Endothelial cell of umbilical vein (primary cell): ENCODE results near the gene RTEL1.

ENCODE experiments used
- CTCF ChIP-seq, 2 donors: IDR thresholded peaks; 1 replicate in 1 of 2; 2 replicates in 1 of 2; pipeline ENCODE4 v1.5.1; 2011; ENCODE audit warnings: low read length in 2 of 2, mild to moderate bottlenecking in 2 of 2, moderate library complexity in 2 of 2, control low read depth in 1 of 2, inconsistent platforms in 1 of 2, low read depth in 1 of 2; ENCODE audit not compliant: insufficient read depth in 1 of 2; ENCODE audit errors: extremely low read depth in 1 of 2
- EZH2 ChIP-seq: IDR thresholded peaks from 2 replicates; pipeline ENCODE4 v1.6.1; 2012; ENCODE audit warnings: borderline replicate concordance, low read depth, mild to moderate bottlenecking, moderate library complexity, low read length, inconsistent platforms; ENCODE audit not compliant: severe bottlenecking
- FOS ChIP-seq: IDR thresholded peaks from 2 replicates; pipeline ENCODE4 v1.6.1; 2011; ENCODE audit warnings: mild to moderate bottlenecking, low read length, moderate library complexity, borderline replicate concordance; ENCODE audit not compliant: insufficient read depth
- MAX ChIP-seq: IDR thresholded peaks from 2 replicates; pipeline ENCODE4 v1.6.1; 2011; ENCODE audit not compliant: insufficient read depth, insufficient read length
- MYC ChIP-seq: IDR thresholded peaks from one replicate; pipeline ENCODE4 v1.6.1; 2011; ENCODE audit warnings: mild to moderate bottlenecking, low read depth, low read length
- POLR2A ChIP-seq: IDR thresholded peaks from 2 replicates; pipeline ENCODE4 v1.6.1; 2012; ENCODE audit warnings: low read depth, mild to moderate bottlenecking, control low read depth, low read length

- TF ChIP-seq CTCF (IDR thresholded peaks at IDR 0.05; ENCODE audit: extremely low read depth in 1 of 2, insufficient read depth in 1 of 2, low read depth in 1 of 2, low read length in 2 of 2) (no peak), EZH2 (no peak), POLR2A (no peak), MAX (no peak), FOS (no peak), MYC (no peak)
Measured at GRCh38 chr20:63620991-63621390, 37.1 kb upstream of the RTEL1 start.
